ENCODE data around the gene CDH12. TPM values are rescaled to one million over a fixed set of nuclear protein-coding genes. Genes with fewer than 3 reads are reported as not detected.

Gene CDH12
- total and polyA plus RNA-seq, 10 of the 15 experiments (the other 5 are each of a cell fraction or from before 2014, with no cell fraction given): 0.03 to 0.16 TPM; not detected in 8

DNA sequence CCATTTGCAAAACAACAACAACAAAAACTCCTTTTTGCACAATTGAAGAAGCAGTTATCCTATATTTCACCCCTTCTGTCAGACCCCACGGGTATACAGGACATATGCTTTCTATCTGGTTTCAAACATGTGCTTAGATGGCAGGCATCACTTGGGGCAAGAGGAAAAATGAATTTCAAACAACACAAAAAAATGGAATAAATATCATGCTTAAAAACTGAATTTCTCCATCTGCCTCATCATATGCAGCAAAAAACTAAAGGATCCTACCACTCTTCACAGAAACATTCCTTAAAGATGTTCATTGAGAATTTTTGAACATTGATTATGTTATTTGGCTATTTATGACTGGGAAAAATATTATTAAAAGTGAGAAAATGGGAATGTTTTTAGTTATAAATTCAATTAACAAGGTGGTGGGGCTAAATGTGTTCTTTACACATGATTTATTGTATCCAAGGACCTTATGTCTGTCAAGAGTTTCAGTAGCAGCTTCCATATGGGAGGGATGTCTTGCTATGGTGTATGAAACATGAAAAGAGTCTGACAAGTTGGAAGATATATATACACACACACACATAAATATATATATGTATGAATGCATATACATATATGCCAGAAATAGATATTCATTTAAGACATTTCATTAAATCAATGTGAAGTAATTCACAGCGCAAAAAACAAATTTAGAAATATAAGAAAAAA, 358.0 kb downstream of the CDH12 start (continued):
- TF ChIP-seq, protein P1, sequence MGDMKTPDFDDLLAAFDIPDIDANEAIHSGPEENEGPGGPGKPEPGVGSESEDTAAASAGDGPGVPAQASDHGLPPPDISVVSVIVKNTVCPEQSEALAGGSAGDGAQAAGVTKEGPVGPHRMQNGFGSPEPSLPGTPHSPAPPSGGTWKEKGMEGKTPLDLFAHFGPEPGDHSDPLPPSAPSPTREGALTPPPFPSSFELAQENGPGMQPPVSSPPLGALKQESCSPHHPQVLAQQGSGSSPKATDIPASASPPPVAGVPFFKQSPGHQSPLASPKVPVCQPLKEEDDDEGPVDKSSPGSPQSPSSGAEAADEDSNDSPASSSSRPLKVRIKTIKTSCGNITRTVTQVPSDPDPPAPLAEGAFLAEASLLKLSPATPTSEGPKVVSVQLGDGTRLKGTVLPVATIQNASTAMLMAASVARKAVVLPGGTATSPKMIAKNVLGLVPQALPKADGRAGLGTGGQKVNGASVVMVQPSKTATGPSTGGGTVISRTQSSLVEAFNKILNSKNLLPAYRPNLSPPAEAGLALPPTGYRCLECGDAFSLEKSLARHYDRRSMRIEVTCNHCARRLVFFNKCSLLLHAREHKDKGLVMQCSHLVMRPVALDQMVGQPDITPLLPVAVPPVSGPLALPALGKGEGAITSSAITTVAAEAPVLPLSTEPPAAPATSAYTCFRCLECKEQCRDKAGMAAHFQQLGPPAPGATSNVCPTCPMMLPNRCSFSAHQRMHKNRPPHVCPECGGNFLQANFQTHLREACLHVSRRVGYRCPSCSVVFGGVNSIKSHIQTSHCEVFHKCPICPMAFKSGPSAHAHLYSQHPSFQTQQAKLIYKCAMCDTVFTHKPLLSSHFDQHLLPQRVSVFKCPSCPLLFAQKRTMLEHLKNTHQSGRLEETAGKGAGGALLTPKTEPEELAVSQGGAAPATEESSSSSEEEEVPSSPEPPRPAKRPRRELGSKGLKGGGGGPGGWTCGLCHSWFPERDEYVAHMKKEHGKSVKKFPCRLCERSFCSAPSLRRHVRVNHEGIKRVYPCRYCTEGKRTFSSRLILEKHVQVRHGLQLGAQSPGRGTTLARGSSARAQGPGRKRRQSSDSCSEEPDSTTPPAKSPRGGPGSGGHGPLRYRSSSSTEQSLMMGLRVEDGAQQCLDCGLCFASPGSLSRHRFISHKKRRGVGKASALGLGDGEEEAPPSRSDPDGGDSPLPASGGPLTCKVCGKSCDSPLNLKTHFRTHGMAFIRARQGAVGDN (IDR thresholded peaks at IDR 0.05): no peak
- TF ChIP-seq BACH1 (IDR thresholded peaks at IDR 0.05; ENCODE audit: borderline replicate concordance) (no peak), TCF12 (IDR thresholded peaks at IDR 0.05; ENCODE audit: low read depth, low read length) (no peak), BCL3 (IDR thresholded peaks at IDR 0.05; ENCODE audit: borderline replicate concordance, insufficient read depth, low read depth, low read length, poor library complexity, severe bottlenecking) (no peak), SMC3 (IDR thresholded peaks at IDR 0.05; ENCODE audit: borderline replicate concordance, low read length) (no peak), POLR2AphosphoS5 (IDR thresholded peaks at IDR 0.05; ENCODE audit: low read length) (no peak), CREB1 (IDR thresholded peaks at IDR 0.05; ENCODE audit: low read depth) (no peak), TAF1 (IDR thresholded peaks at IDR 0.05; ENCODE audit: borderline replicate concordance, low read depth, low read length) (no peak), WRNIP1 (IDR thresholded peaks at IDR 0.05; ENCODE audit: borderline replicate concordance, low read depth, low read length) (no peak)
- TF ChIP-seq, protein P2, sequence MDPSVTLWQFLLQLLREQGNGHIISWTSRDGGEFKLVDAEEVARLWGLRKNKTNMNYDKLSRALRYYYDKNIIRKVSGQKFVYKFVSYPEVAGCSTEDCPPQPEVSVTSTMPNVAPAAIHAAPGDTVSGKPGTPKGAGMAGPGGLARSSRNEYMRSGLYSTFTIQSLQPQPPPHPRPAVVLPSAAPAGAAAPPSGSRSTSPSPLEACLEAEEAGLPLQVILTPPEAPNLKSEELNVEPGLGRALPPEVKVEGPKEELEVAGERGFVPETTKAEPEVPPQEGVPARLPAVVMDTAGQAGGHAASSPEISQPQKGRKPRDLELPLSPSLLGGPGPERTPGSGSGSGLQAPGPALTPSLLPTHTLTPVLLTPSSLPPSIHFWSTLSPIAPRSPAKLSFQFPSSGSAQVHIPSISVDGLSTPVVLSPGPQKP (IDR thresholded peaks at IDR 0.05; ENCODE audit: low read depth, low read length): no peak

All from GM12878 (cell line).